HG03442 (cell line): Measurements from ENCODE around the gene PDZD8.
"Not testable (repeated sequence)": the region's sequence is repeated elsewhere in the genome, so short reads cannot be mapped to it uniquely, and the experiment has no call there.

Source experiments
- ATAC-seq: cut with Tn5 transposase; IDR thresholded peaks from one replicate; pipeline ENCODE4 v1.9.1; 2021; ENCODE audit warnings: mild to moderate bottlenecking, moderate library complexity; ENCODE audit not compliant: unreplicated experiment

The PDZD8 gene

DNA sequence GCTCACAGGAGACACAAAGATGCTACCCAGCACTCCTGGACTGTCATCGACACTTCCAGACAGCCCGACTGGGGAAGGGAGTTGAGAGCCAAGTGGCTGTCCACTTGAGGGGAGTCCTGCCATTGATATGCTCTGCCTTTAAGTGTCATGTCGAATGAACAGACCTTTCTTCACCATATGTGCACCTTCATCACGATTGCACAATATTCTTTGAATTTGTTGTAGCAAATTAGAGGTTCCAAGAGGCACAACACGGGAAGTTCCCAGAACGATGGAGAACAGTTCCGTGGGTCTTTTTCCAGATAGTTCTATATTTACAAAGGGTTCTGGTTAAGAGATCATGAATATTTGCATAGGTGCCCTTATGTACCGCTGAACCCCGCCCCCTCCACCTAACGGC, 118.3 kb downstream of the PDZD8 start:
- ATAC-seq: no peak

DNA sequence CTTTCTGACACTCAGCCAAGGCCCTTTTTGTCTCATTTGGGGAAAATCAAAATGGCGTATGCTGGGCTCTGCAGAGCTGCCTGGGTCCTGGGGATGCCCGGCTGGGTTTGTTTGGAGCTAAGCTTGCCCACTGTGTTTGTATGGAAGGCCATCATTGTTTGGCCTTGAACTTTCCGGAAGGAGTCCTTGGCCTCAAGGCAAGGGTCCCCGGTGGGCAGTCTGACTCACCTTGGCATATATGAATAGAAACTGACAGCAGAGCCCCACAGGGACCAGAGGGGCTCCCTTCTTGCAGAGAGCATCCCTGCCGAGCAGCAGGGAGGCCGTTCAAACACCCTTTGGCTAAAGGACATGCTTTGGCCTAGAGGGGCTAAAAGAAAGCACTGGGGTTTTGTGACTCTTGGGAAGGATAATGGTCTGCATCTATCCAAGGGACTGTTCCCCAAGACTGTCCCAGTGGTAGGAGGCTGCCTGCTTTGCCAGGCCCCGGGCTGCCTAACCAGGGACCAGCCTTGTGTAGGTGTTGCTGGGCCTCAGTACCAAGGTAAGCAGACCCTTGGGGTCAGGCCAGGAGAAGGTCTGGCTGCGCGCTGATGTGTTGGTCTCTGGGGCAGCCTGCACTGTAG, 119.3 kb downstream of the PDZD8 start:
- no peak for ATAC-seq

DNA sequence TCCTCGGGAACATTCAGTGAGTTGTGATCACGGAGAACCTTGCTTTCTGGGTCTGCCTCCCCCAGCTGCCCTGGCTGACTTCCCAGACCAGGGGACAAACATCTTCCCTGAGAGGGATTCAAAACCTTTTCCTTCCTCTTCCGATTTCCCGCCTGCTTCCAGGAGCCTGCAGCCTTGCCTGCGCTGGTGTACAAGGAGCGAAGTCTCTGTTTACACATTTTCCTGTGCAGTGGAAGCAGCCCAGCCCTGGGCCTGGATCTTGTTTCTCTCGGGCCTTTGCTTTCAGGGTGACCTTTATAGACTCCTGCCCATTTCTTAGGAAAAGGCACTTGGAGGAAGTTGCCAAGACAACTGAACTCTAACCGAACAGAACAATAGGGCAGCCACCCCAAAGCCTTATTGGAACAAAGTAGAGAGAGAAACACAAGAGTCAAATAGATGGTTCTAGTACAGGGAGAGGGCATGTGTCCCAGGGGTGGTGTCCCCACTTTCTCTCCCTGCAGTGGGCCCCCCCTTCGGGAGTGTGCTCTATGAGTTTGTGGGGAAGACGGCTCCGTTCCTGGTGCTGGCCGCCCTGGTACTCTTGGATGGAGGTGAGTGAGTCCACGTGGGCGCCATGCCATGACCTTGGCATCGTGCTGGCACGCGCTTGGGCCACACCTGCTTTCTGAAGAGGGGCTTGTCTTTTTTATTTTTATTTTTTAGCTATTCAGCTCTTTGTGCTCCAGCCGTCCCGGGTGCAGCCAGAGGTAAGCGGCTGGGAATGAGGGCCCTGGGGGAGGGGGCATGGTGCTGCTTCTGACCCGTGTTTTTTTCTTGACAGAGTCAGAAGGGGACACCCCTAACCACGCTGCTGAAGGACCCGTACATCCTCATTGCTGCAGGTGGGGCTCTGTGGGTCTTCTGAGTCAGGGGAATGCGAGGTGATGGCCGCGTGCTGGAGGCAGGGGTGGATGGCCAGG, 120.2 kb downstream of the PDZD8 start:
- no peak for ATAC-seq

GRCh38 chr10:117254338-117254737, 120.9 kb downstream of the PDZD8 start:
- no peak for ATAC-seq

DNA sequence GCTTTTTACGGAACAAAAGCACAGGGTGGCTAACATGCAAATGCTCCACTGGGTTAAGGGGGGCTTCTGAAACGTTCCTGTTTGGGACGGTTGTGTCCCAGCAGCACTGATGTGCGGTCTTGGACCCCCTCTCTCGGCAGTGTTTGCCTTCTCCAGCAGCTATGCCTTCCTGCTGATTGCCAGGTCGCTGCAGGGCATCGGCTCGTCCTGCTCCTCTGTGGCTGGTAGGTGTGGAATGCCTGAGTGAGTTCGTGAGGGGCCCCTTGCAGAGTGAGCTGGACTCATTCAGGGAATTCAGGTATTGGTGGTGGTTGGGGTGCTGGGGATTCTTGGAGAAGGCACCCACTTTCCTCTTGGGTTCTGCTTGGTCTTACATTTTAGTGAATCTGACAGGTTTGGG, 121.3 kb downstream of the PDZD8 start:
- no peak for ATAC-seq

GRCh38 chr10:117250411-117250810, 124.8 kb downstream of the PDZD8 start:
- ATAC-seq: no peak

DNA sequence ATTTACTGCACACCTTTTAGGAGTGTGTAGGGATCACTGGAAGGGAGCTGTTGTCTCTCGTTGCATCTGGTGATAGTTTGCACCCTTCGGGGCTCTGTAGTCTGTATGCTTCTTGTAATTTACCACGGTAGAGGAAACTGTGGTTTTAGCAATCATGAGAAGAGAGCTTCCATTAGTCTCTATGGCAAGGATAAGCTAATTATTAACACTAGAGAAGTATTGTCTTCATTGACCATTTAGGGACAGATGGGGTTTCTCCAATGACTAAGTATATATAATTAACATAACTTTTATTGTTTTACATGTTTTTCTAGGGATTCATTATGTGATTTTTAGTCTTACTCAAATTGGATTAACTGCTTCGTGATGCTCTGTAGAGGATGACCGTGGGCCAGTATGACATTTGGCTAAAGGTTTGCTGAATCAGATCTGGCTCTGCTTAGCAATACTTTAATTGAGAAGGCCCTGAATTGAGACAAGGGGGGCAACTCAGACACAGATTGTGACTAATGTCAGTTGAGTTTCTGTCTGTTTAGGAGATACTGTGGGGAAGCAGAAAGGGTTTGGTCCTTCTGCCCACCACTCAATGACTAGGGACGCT, 125.6 kb downstream of the PDZD8 start:
- no peak for ATAC-seq

DNA sequence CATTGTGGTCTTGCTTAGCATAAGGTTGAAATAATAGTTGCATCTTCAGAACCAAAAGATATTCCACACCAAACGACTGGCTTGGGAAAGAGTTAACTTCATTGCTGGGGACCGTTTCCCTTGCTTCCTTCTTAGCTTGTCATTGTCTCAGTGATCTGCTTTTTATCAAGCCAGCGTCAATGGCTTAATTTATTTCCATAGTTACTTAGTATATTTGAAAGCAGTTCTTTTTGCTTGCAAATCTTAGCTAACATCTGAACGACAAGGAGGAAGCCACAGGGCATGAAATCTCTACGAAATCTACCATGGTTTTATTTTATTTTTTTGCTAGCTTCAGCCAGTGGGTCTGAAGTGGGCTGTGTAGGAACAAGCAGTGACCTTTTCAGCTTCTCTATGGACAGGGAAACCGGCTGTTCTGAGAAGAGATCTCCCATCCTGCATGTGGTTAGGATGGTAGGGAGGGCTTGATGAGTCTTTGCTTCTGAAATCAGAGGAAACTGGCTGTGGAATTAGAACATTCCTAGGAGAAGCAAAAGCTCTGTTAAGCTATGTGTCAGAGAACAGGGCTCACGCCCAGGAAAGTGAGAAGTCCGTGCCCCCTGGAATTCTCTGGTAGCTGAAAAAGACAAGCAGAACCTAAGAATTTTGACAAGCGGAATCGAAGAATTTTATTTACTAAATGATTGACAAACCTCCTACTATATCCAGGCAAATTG, 126.3 kb downstream of the PDZD8 start:
- ATAC-seq: no peak

DNA sequence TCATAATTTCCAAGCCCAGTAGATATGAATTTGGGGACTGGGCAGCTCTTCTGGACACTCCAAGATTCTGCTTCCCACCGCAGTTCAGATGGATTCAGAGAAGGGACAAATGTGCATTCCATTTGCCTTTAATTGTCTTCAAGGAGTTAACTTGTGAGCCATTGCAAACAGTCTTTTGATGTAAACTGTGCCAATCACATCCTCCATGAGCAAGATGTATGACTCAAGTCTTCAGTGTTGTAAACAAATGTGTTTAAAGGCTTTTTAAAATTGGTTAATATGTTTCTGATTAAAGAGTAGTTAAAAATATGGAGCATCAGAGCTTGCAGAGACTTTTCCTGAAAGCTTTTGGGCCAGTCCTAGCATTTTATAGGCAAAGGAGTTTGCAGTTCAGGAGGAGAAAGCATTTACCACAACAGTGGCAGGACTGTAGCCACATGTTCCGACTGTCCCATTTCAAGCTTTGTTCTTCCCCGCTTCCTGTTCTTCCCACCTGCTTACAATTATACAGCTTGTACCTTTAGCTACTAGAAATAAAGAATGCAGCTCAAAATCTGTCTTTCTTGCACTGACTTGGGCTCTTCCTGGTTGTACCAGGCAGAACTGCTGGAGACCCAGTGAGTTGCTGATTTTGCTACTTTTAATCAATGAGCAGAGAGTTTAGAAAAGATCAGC, 128.1 kb downstream of the PDZD8 start:
- ATAC-seq: no peak

- no peak for ATAC-seq
These were observed 132.8 kb downstream of the PDZD8 start for GRCh38 chr10:117242463-117242832.

DNA sequence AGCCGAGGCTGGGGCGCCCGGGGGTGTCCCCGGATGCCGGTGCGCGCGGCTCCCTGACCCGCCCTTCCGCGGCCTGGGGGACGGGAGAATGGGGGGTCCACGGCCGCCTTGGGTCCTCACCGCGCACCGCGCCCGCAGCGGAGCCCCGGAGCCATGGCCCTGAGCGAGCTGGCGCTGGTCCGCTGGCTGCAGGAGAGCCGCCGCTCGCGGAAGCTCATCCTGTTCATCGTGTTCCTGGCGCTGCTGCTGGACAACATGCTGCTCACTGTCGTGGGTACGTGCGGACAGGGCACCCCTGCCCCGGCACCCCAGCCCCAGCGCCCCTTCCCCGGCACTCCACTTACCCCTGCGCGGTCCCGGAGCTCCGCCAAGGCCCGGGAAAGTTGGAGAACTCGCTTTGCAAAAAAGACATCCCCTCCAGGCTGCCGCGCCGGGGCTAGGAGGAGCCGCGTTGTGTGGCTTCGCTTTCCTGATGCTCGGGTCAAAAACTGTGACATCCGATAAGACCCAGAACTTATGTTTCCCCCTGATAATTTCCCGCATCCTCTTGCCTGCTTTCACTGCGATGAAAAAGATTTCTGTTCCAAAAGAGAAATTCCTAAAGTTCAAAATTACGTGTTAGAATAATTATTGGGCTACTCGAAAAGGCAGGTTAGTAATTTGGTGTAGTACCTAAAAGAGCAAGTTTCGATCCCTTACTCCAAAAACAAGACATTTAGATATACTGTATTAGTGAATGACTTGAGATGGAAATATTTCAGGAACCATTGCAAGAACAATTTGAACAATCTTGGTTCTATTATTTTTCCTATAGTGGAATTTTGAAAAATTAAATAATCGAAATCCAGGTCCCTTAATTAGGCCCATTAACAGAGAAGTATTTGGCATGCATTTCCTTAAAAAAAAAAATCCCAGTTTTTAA, 133.4 kb downstream of the PDZD8 start:
- ATAC-seq: no peak

GRCh38 chr10:117240621-117241529, 134.4 kb downstream of the PDZD8 start, which contains the start of gene SLC18A2:
Gene SLC18A2, plus strand, starts transcription at chr10:117241114. Its CDS starts 580 bp downstream, at chr10:117241694.
- ATAC-seq: no peak

DNA sequence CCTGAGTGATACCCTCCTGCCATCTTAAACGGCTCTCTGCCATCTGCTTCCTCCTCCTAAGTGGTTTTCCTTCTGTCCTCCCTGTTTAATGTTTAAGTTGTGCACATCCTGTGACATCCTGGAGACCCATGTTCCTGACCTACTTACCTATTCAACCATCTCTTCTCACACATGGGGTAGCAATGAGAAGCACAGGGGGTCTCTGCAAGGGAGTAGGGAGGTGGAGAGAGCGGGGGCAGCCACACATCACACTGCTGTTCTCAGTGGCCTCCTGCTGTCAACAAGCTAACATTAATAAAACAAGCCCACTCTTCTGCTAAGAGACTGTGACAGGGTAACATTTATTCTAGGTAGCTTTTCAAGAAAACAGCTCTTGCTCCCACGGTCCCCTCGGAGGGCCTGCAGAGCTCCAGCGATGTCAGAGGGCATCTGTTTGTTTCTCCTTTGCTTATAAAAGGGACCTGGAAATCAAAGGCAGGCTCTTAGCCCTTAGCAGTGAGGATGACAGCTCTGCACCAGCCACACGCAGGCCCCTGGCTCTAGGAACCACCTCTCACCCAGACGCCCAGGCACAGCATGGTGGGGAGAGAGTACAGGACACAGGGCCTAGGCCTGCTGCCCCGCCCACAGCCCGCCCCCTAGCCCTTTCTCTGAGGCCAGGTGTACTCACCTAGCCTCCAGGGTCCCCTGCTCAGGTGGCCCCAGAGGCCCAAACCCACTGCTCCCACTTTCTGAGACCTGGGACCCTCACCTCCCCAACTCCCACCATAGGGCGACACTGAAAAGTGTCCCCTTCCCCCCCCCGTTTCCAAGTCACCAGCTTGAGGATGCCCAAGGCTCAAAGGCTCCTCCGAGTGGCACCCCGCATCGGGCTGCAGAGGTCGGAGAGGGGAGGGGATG, 135.3 kb downstream of the PDZD8 start:
- ATAC-seq: no peak

DNA sequence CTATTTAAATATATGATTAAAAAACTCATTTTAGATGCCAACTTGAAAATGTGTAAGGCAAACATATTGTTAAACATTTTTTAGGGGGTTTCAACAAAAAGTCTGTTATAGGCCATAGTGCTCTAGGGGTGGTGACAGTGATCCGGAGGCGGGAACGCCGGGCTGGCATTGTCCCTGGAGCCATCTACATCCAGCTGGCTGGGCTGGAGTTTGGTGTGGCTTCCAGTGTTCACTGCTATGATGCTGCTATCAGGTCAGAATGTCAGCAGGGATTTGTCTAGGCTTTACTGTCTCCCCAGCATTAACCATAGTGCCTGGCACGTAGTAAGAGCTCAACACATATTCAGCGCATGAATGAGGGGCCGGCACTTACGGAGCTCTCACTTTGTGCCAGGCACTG, 136.2 kb downstream of the PDZD8 start:
- no peak for ATAC-seq

- ATAC-seq: no peak
These were observed 137.7 kb downstream of the PDZD8 start for GRCh38 chr10:117237401-117237991.

- ATAC-seq: not testable (repeated sequence)
These were observed 145.1 kb downstream of the PDZD8 start for GRCh38 chr10:117230107-117230506.

DNA sequence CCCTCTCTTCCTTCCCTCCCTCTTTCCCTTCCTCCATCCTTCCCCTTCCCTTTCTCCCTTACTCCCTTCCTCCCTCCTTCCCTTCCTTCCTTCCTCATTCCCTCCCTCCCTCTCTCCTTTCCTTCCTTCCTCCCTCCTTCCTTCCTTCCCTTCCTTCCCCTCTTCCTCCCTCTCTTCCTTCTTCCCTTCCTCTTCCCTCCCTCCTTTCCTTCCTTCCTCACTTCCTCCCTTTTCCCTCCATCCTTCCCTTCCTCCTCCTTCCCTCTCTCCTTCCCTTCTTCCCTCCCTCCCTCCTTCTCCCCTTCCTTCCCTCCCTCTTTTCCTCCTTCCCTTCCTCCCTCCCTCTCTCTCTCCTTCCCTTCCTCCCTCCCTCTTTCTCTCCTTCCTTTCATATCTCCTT, 147.0 kb downstream of the PDZD8 start:
- no peak for ATAC-seq
